Thyroid gland (tissue), 4 donors: ENCODE data around the gene SRPK3. TPM values are rescaled to one million over a fixed set of nuclear protein-coding genes. Genes with fewer than 3 reads are reported as not detected.

Source experiments
- DNase-seq, 2 donors: peaks; one replicate each; pipeline ENCODE4 v3.0.0-alpha.2; 2019
- H3K27ac ChIP-seq, 3 donors: fragments of 200-600 bp; sonication (generic); 1 replicate in 2 of 3; 2 replicates in 1 of 3; pipeline ENCODE4 v1.5.1; 2016 to 2019; ENCODE audit warnings: mild to moderate bottlenecking in 1 of 3, moderate library complexity in 1 of 3
- H3K27me3 ChIP-seq: fragments of 200-600 bp; sonication (generic); one replicate; pipeline ENCODE4 v1.5.1; 2019
- H3K36me3 ChIP-seq, 2 donors: fragments of 200-600 bp; sonication (generic); one replicate each; pipeline ENCODE4 v1.5.1; 2016 to 2019
- H3K4me1 ChIP-seq, 2 donors: fragments of 200-600 bp; sonication (generic); one replicate each; pipeline ENCODE4 v1.5.1; 2017 to 2019
- H3K4me3 ChIP-seq, 3 donors: fragments of 200-600 bp; sonication (generic); replicated peaks in 1 of 3; 1 replicate in 2 of 3; 2 replicates in 1 of 3; pipeline ENCODE4 v1.5.1; 2016; ENCODE audit warnings: mild to moderate bottlenecking in 1 of 3
- H3K9me3 ChIP-seq: fragments of 200-600 bp; sonication (generic); one replicate; pipeline ENCODE4 v1.5.1; 2017
- POLR2A ChIP-seq, 2 donors: fragments of 450-650 bp; IDR thresholded peaks; one replicate each; pipeline ENCODE4 v1.6.1; 2017; ENCODE audit warnings: antibody characterized with exemption in 2 of 2, mild to moderate bottlenecking in 2 of 2, moderate library complexity in 1 of 2
- WGBS, 2 donors: methylation state at CpG; one replicate each; pipeline ENCODE4 v1.1.5; 2017; 5-methylcytosine and 5-hydroxymethylcytosine counted together
- intact Hi-C: fragments of 100-400 bp; cut with DNase I; formaldehyde crosslinking; loops from one replicate; pipeline ENCODE4 v1.15.1; 2023
- total RNA-seq, 4 donors: library from RNA; depleted of rRNA; stranded (reverse); fragments of >200 nt; gene quantifications; one replicate each; pipeline ENCODE4 v1.2.3, GENCODE V29; 2016
- TF ChIP-seq, protein P1 (sequence below), 6 experiments: fragments of 200-600 bp in 3 of 6; fragments of 450-650 bp in 3 of 6; sonication (generic) in 3 of 6; IDR thresholded peaks; one replicate each; pipeline ENCODE4 v1.5.1; 2016 to 2019; ENCODE audit warnings: antibody characterized with exemption in 6 of 6, mild to moderate bottlenecking in 2 of 6, inconsistent platforms in 1 of 6, moderate library complexity in 1 of 6

Gene SRPK3
- total RNA-seq, 4 donors from 2014 or later, result 0.22 TPM; not detected in 3

DNA sequence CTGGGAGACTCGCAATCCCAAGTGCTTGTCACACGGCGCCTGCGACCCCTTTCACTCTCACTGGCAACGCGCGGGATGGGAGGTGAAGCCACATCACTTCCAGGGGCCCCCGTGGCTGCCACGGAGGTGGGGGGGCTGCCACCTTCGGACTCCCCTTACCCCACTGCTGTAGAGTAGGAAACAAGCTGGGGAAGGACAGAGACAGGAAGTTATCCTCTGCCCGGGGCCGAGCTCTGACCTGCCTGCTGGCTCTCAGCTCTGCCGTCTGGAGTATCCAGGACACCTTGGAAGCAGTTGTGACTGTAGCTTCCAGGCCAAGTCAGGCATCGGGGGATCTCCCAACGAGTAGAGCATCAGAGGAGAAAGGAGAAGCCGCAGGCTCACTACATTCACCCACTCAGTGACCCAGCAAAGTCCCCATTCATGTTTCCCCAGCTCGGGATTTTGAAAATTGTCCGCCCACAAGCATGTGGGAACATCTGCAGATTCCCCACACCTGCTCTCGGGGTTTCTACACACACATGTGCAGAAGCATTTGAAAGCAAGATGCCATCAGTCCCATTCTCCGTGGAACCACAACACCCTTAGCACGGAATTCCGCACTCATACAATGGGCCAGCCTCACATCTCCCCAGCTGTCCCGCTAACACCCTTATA, 38.7 kb downstream of the SRPK3 start:
- 50 to 70% methylated on average over 10 of the region's 23 CpGs for WGBS, 2 donors
- intact Hi-C loops, result no loop called here
- no peak for DNase-seq
- TF ChIP-seq POLR2A (IDR thresholded peaks at IDR 0.05), result no peak
- TF ChIP-seq, protein P1, sequence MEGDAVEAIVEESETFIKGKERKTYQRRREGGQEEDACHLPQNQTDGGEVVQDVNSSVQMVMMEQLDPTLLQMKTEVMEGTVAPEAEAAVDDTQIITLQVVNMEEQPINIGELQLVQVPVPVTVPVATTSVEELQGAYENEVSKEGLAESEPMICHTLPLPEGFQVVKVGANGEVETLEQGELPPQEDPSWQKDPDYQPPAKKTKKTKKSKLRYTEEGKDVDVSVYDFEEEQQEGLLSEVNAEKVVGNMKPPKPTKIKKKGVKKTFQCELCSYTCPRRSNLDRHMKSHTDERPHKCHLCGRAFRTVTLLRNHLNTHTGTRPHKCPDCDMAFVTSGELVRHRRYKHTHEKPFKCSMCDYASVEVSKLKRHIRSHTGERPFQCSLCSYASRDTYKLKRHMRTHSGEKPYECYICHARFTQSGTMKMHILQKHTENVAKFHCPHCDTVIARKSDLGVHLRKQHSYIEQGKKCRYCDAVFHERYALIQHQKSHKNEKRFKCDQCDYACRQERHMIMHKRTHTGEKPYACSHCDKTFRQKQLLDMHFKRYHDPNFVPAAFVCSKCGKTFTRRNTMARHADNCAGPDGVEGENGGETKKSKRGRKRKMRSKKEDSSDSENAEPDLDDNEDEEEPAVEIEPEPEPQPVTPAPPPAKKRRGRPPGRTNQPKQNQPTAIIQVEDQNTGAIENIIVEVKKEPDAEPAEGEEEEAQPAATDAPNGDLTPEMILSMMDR (IDR thresholded peaks at IDR 0.05), result no peak
- no peaks in the 10 kb centered on the region for H3K9me3 ChIP-seq
- no peaks in the 10 kb centered on the region for H3K27me3 ChIP-seq
- no peak overlapping the region for H3K27ac ChIP-seq
- no peaks in the 10 kb centered on the region for H3K36me3 ChIP-seq
- no peaks in the 10 kb centered on the region for H3K4me1 ChIP-seq
- H3K4me3 ChIP-seq, result peak overlapping the region in 1 of 3 donors; percentile 14

- 88 to 92% methylated on average over 5 to 6 of the region's 7 CpGs for WGBS, 2 donors
- Histone ChIP-seq H3K27me3 (no peaks in the 10 kb centered on the region), H3K36me3 (no peaks in the 10 kb centered on the region), H3K9me3 (no peaks in the 10 kb centered on the region), H3K4me3 (no peak overlapping the region), H3K4me1 (no peaks in the 10 kb centered on the region), H3K27ac (no peak overlapping the region)
- TF ChIP-seq, protein P1 (IDR thresholded peaks at IDR 0.05), result no peak
- no peak for TF ChIP-seq POLR2A (IDR thresholded peaks at IDR 0.05)
- intact Hi-C loops, result no loop called here
- DNase-seq, result no peak
These were observed 39.8 kb downstream of the SRPK3 start for GRCh38 chrX:153820601-153821000.

DNA sequence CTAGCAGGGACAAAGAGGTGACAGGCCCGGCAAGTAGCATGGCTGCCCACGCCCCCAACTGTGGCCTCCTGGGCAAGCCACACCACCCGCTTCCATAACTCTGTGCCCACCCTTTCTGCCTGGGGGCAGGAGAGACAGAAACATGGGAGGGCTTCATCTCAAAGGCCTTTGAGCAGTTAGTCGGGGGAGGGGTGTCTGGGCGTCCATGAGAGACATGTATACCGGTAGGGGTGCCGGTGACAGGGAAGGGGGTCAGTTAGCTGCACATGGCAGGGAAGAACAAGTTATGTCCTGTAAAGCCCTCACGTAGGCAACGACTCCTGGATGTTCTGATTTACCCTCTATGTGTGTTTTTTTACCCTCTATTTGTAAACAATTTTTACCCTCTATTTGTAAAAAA, 40.2 kb downstream of the SRPK3 start:
- no peak for DNase-seq
- Histone ChIP-seq H3K27me3 (no peaks in the 10 kb centered on the region), H3K4me1 (no peaks in the 10 kb centered on the region), H3K27ac (no peak overlapping the region), H3K9me3 (no peaks in the 10 kb centered on the region), H3K36me3 (no peaks in the 10 kb centered on the region), H3K4me3 (no peak overlapping the region)
- WGBS, 2 donors, result 87 to 95% methylated on average over 9 of the region's 9 CpGs
- intact Hi-C loops, result no loop called here
- TF ChIP-seq, protein P1 (IDR thresholded peaks at IDR 0.05), result no peak
- TF ChIP-seq POLR2A (IDR thresholded peaks at IDR 0.05), result no peak

GRCh38 chrX:153824348-153824747, 43.5 kb downstream of the SRPK3 start:
- 89% methylated on average over 3 of the region's 10 CpGs; no CpG with 5 or more reads in 1 of the 2 donors for WGBS, 2 donors
- no peak overlapping the region for H3K4me3 ChIP-seq
- peaks cover 10% of the 10 kb centered on the region for H3K27me3 ChIP-seq
- intact Hi-C loops, result no loop called here
- peaks cover 0 to 2% of the 10 kb centered on the region in 2 donors for H3K4me1 ChIP-seq
- no peak overlapping the region for H3K27ac ChIP-seq
- H3K9me3 ChIP-seq, result no peaks in the 10 kb centered on the region
- DNase-seq, result no peak
- no peaks in the 10 kb centered on the region for H3K36me3 ChIP-seq
- TF ChIP-seq POLR2A (IDR thresholded peaks at IDR 0.05), result no peak
- TF ChIP-seq, protein P1 (IDR thresholded peaks at IDR 0.05), result no peak

DNA sequence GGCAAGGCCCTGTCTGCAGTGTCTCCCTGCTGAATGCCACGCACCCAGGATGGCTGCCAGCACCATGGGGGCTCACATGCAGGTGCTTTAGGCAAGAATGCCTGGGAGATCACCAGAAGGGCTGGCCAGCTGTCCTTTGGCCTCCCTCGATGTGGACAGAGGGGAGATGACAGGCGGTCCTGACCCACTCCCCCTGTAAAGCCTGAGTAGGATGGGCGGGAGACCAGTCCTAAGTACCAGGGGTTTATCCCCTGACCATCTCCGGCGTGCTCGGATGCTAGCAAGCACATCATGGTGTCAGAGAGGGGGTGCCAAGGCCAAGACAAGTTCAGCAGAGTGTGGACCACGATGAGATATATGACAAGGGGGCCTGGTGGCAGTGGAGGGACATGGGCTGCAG, 44.2 kb downstream of the SRPK3 start:
- 100% methylated on average over 1 of the region's 8 CpGs; no CpG with 5 or more reads in 1 of the 2 donors for WGBS, 2 donors

More for the DNA sequence above, 44.2 kb downstream of the SRPK3 start:
- no peak for DNase-seq
- no peaks in the 10 kb centered on the region for H3K9me3 ChIP-seq
- intact Hi-C loops, result no loop called here
- H3K27me3 ChIP-seq, result peaks cover 15% of the 10 kb centered on the region
- H3K4me1 ChIP-seq, result peaks cover 0 to 7% of the 10 kb centered on the region in 2 donors
- H3K4me3 ChIP-seq, result no peak overlapping the region
- H3K36me3 ChIP-seq, result no peaks in the 10 kb centered on the region
- TF ChIP-seq POLR2A (IDR thresholded peaks at IDR 0.05), result no peak
- TF ChIP-seq, protein P1 (IDR thresholded peaks at IDR 0.05), result no peak
- no peak overlapping the region for H3K27ac ChIP-seq
